Prostate gland (tissue), 2 donors: ENCODE measurements around the gene CMTM8.

ENCODE experiments used
- CTCF ChIP-seq, 4 experiments: fragments of 200-600 bp in 2 of 4; fragments of 450-650 bp in 2 of 4; sonication (generic) in 2 of 4; IDR thresholded peaks; 1 replicate in 3 of 4; 2 replicates in 1 of 4; pipeline ENCODE4 v1.5.1; 2016 to 2019; ENCODE audit warnings: antibody characterized with exemption in 4 of 4, mild to moderate bottlenecking in 2 of 4, moderate library complexity in 2 of 4
- POLR2A ChIP-seq: fragments of 450-650 bp; IDR thresholded peaks from one replicate; pipeline ENCODE4 v1.6.1; 2016; ENCODE audit warnings: antibody characterized with exemption, mild to moderate bottlenecking
- POLR2AphosphoS5 ChIP-seq: sonication (generic); formaldehyde crosslinking; IDR thresholded peaks from one replicate; pipeline ENCODE4 v1.6.1; 2017; ENCODE audit warnings: antibody characterized with exemption

GRCh38 chr3:32215185-32215584, 23.3 kb upstream of the CMTM8 start:
- TF ChIP-seq CTCF (IDR thresholded peaks at IDR 0.05) (no peak), POLR2A (no peak), POLR2AphosphoS5 (no peak)
